Glutamatergic neuron (in vitro differentiated cells): ENCODE results near the gene NDFIP2. TPM values are rescaled to one million over a fixed set of nuclear protein-coding genes. Genes with fewer than 3 reads are reported as not detected.

ENCODE experiments used
- DNase-seq: peaks from one replicate; pipeline ENCODE4 v3.0.0; 2022
- H3K27ac Mint-ChIP-seq: one replicate; pipeline ENCODE4 v1.8.0; 2020; ENCODE audit warnings: mild to moderate bottlenecking, mixed read lengths, inconsistent platforms; ENCODE audit not compliant: unreplicated experiment
- H3K27me3 Mint-ChIP-seq: one replicate; pipeline ENCODE4 v1.8.0; 2020; ENCODE audit warnings: mild to moderate bottlenecking, moderate library complexity, mixed read lengths, inconsistent platforms; ENCODE audit not compliant: unreplicated experiment
- H3K36me3 Mint-ChIP-seq: one replicate; pipeline ENCODE4 v1.8.0; 2020; ENCODE audit warnings: mild to moderate bottlenecking, mixed read lengths, inconsistent platforms; ENCODE audit not compliant: unreplicated experiment
- H3K4me1 Mint-ChIP-seq: one replicate; pipeline ENCODE4 v1.8.0; 2020; ENCODE audit warnings: mild to moderate bottlenecking, low read depth, mixed read lengths, inconsistent platforms; ENCODE audit not compliant: unreplicated experiment
- H3K4me3 Mint-ChIP-seq: one replicate; pipeline ENCODE4 v1.8.0; 2020; ENCODE audit warnings: mild to moderate bottlenecking, mixed read lengths, inconsistent platforms; ENCODE audit not compliant: unreplicated experiment
- H3K9me3 Mint-ChIP-seq: one replicate; pipeline ENCODE4 v1.8.0; 2020; ENCODE audit warnings: mild to moderate bottlenecking, moderate library complexity, mixed read lengths, inconsistent platforms; ENCODE audit not compliant: unreplicated experiment
- CTCF ChIP-seq: fragments of 200-600 bp; sonication (generic); IDR thresholded peaks from one replicate; pipeline ENCODE4 v1.5.0; 2021; ENCODE audit not compliant: partially characterized antibody, unreplicated experiment
- total RNA-seq: library from RNA; stranded (reverse); fragmentation: NEBNext Ultra II Directional; extraction: Animal tissue kit (Norgen Biotek cat#: 25700); gene quantifications from one replicate; pipeline ENCODE4 v1.2.1, GENCODE V29; 2021; ENCODE audit not compliant: unreplicated experiment

The NDFIP2 gene
- total RNA-seq, 1 donor from 2014 or later: 35.6 TPM

GRCh38 chr13:79543883-79544282 lies 62.9 kb downstream of the NDFIP2 start:
- no peak for DNase-seq
- Mint-ChIP-seq H3K27me3 (no peaks in the 10 kb centered on the region), H3K9me3 (no peaks in the 10 kb centered on the region), H3K36me3 (no peaks in the 10 kb centered on the region), H3K27ac (no peak overlapping the region), H3K4me1 (peaks cover 4% of the 10 kb centered on the region), H3K4me3 (no peak overlapping the region)
- no peak for TF ChIP-seq CTCF

GRCh38 chr13:79547211-79548195 lies 66.5 kb downstream of the NDFIP2 start:
- DNase-seq: no peak
- Mint-ChIP-seq H3K27me3 (no peaks in the 10 kb centered on the region), H3K36me3 (no peaks in the 10 kb centered on the region), H3K4me3 (peak overlapping the region; percentile 18), H3K4me1 (peaks cover 8% of the 10 kb centered on the region), H3K9me3 (no peaks in the 10 kb centered on the region), H3K27ac (no peak overlapping the region)
- TF ChIP-seq CTCF: no peak

GRCh38 chr13:79548902-79549301 lies 67.9 kb downstream of the NDFIP2 start:
- Mint-ChIP-seq H3K4me3 (no peak overlapping the region), H3K27me3 (no peaks in the 10 kb centered on the region), H3K9me3 (no peaks in the 10 kb centered on the region), H3K36me3 (no peaks in the 10 kb centered on the region), H3K4me1 (peaks cover 8% of the 10 kb centered on the region), H3K27ac (no peak overlapping the region)
- no peak for DNase-seq
- no peak for TF ChIP-seq CTCF

GRCh38 chr13:79549355-79550106 lies 68.6 kb downstream of the NDFIP2 start:
- H3K36me3 Mint-ChIP-seq: no peaks in the 10 kb centered on the region
- TF ChIP-seq CTCF: no peak
- H3K27ac Mint-ChIP-seq: no peak overlapping the region
- H3K4me3 Mint-ChIP-seq: no peak overlapping the region
- no peak for DNase-seq
- H3K4me1 Mint-ChIP-seq: peaks cover 8% of the 10 kb centered on the region
- H3K9me3 Mint-ChIP-seq: no peaks in the 10 kb centered on the region
- no peaks in the 10 kb centered on the region for H3K27me3 Mint-ChIP-seq

- DNase-seq: no peak
- Mint-ChIP-seq H3K4me3 (no peak overlapping the region), H3K4me1 (no peaks in the 10 kb centered on the region), H3K27me3 (no peaks in the 10 kb centered on the region), H3K27ac (no peak overlapping the region), H3K9me3 (peaks cover 10% of the 10 kb centered on the region), H3K36me3 (peaks cover 25% of the 10 kb centered on the region)
- TF ChIP-seq CTCF: no peak
Observed at GRCh38 chr13:79557666-79558065, 76.7 kb downstream of the NDFIP2 start.
